ENCODE measurements around the gene SH3GL3.

The SH3GL3 gene

GRCh38 chr15:83446904-83447709 is at the start of gene SH3GL3:
TSS of gene SH3GL3 (plus strand) at chr15:83447341. CDS start at chr15:83447534, 193 bp downstream.
- Histone ChIP-seq H3K27me3 (ENCODE audit: insufficient read depth, low read length) (no peaks in the 10 kb centered on the region), H2AFZ (ENCODE audit: low read length) (no peak within 1 kb of the TSS), H3K27ac (ENCODE audit: low read depth, low read length, poor library complexity, severe bottlenecking) (no peak within 1 kb of the TSS), H3K9ac (ENCODE audit: low read length) (no peak within 1 kb of the TSS), H4K20me1 (ENCODE audit: insufficient read depth, low read length) (no peaks in the 10 kb centered on the region), H3K9me2 (ENCODE audit: low read depth, low read length) (no peaks in the 10 kb centered on the region), H3K4me2 (ENCODE audit: low read length) (no peak within 1 kb of the TSS), H3K4me1 (ENCODE audit: insufficient read depth, low read length, severe bottlenecking) (no peaks in the 10 kb centered on the region), H3K4me3 (ENCODE audit: low read depth, low read length, poor library complexity, severe bottlenecking) (no peak within 1 kb of the TSS), H3F3A (ENCODE audit: insufficient read depth, low read length) (no peaks in the 10 kb centered on the region), H3K9me3 (ENCODE audit: low read length) (no peaks in the 10 kb centered on the region), H3K79me2 (ENCODE audit: insufficient read depth, low read length) (no peaks in the 10 kb centered on the region), H3K36me3 (ENCODE audit: insufficient read depth, low read length) (no peaks in the 10 kb centered on the region)
- TF ChIP-seq EZH2 (IDR thresholded peaks at IDR 0.05; ENCODE audit: borderline replicate concordance, low read length) = no peak
- no peak for TF ChIP-seq CTCF (IDR thresholded peaks at IDR 0.05; ENCODE audit: low read length)

GRCh38 chr15:83398626-83399025 is 48.5 kb upstream of the SH3GL3 start:
- no peak overlapping the region for H3K4me3 ChIP-seq (ENCODE audit: low read depth, low read length, poor library complexity, severe bottlenecking)
- no peaks in the 10 kb centered on the region for H3K4me1 ChIP-seq (ENCODE audit: insufficient read depth, low read length, severe bottlenecking)
- no peaks in the 10 kb centered on the region for H3F3A ChIP-seq (ENCODE audit: insufficient read depth, low read length)
- no peak for TF ChIP-seq EZH2 (IDR thresholded peaks at IDR 0.05; ENCODE audit: borderline replicate concordance, low read length)
- TF ChIP-seq CTCF (IDR thresholded peaks at IDR 0.05; ENCODE audit: low read length) = no peak
- H3K36me3 ChIP-seq (ENCODE audit: insufficient read depth, low read length) = no peaks in the 10 kb centered on the region
- no peak overlapping the region for H2AFZ ChIP-seq (ENCODE audit: low read length)
- H3K9me3 ChIP-seq (ENCODE audit: low read length) = no peaks in the 10 kb centered on the region
- no peak overlapping the region for H3K4me2 ChIP-seq (ENCODE audit: low read length)
- H3K9me2 ChIP-seq (ENCODE audit: low read depth, low read length) = no peaks in the 10 kb centered on the region
- H4K20me1 ChIP-seq (ENCODE audit: insufficient read depth, low read length) = no peaks in the 10 kb centered on the region
- no peak overlapping the region for H3K9ac ChIP-seq (ENCODE audit: low read length)
- no peak overlapping the region for H3K27ac ChIP-seq (ENCODE audit: low read depth, low read length, poor library complexity, severe bottlenecking)
- no peaks in the 10 kb centered on the region for H3K79me2 ChIP-seq (ENCODE audit: insufficient read depth, low read length)
- H3K27me3 ChIP-seq (ENCODE audit: insufficient read depth, low read length) = peaks cover 3% of the 10 kb centered on the region; the same call in 1 of the 2 replicates

- no peak overlapping the region for H3K27ac ChIP-seq (ENCODE audit: low read depth, low read length, poor library complexity, severe bottlenecking)
- H3K4me1 ChIP-seq (ENCODE audit: insufficient read depth, low read length, severe bottlenecking) = no peaks in the 10 kb centered on the region
- H3K79me2 ChIP-seq (ENCODE audit: insufficient read depth, low read length) = no peaks in the 10 kb centered on the region
- H3K36me3 ChIP-seq (ENCODE audit: insufficient read depth, low read length) = no peaks in the 10 kb centered on the region
- no peak overlapping the region for H3K4me2 ChIP-seq (ENCODE audit: low read length)
- no peak overlapping the region for H3K9ac ChIP-seq (ENCODE audit: low read length)
- H4K20me1 ChIP-seq (ENCODE audit: insufficient read depth, low read length) = no peaks in the 10 kb centered on the region
- no peaks in the 10 kb centered on the region for H3F3A ChIP-seq (ENCODE audit: insufficient read depth, low read length)
- peaks cover 3% of the 10 kb centered on the region; the same call in 1 of the 2 replicates for H3K27me3 ChIP-seq (ENCODE audit: insufficient read depth, low read length)
- no peaks in the 10 kb centered on the region for H3K9me2 ChIP-seq (ENCODE audit: low read depth, low read length)
- TF ChIP-seq CTCF (IDR thresholded peaks at IDR 0.05; ENCODE audit: low read length) (no peak), EZH2 (IDR thresholded peaks at IDR 0.05; ENCODE audit: borderline replicate concordance, low read length) (no peak)
- no peak overlapping the region for H2AFZ ChIP-seq (ENCODE audit: low read length)
- H3K4me3 ChIP-seq (ENCODE audit: low read depth, low read length, poor library complexity, severe bottlenecking) = no peak overlapping the region
- no peaks in the 10 kb centered on the region for H3K9me3 ChIP-seq (ENCODE audit: low read length)
Measured at GRCh38 chr15:83404121-83404520, 43.0 kb upstream of the SH3GL3 start.
